Esophagus mucosa (tissue), 1 donor: ENCODE results near the gene HOXB13. TPM values are rescaled to one million over a fixed set of nuclear protein-coding genes. Genes with fewer than 3 reads are reported as not detected.

Source experiments
- ATAC-seq: fragments of 200-7000 bp; cut with Tn5 transposase; one replicate; pipeline ENCODE4 v1.9.1; 2020
- total RNA-seq: library from RNA; stranded (reverse); gene quantifications from one replicate; pipeline ENCODE4 v1.2.4, GENCODE V29; 2023
- donor health status: DM: yes; HTN: yes; CAD: no.

Gene HOXB13
- total RNA-seq, 1 donor from 2014 or later: not detected

DNA sequence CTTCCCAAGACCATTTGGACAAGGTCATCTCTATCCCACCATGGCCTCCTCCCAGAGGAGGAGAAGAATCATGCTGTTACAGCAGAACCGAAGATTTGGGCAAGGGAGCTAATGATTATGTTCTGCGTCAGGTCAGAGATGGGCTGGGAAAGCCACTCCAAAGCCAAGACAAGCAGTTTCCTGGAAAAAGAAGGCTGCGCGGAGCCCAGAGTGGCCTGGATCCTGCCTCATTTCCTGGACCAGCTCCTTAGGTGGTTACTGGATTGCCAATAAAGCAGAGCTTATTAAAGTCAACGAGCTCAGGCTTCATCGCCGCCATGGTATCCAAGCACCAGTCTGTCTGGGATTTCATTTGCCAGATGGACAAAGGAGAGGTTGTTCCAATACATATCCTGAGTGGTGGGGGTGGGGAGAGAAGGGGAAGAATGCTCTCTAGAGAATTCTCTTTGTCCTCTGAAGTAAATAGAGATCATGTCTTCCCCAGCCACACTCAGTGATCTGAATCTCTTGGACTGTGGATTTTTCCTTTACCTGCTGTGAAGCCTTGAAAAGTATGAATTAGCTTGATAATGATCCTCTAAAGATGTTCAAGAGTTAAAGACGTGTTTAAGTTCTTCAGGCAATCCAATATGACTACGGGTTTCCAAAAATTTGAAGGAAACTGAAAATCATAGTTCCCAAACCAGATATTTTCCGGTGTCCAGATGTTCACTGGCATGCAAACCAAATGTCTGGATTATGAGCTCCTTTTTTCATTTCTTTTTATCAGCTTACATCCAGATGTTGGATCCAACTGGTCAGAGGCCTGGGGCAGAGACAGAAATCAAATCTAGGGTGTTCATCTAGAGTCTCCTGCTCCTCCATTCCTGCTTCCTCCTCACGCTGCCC is 23.9 kb downstream of the HOXB13 start:
- ATAC-seq: no peak

DNA sequence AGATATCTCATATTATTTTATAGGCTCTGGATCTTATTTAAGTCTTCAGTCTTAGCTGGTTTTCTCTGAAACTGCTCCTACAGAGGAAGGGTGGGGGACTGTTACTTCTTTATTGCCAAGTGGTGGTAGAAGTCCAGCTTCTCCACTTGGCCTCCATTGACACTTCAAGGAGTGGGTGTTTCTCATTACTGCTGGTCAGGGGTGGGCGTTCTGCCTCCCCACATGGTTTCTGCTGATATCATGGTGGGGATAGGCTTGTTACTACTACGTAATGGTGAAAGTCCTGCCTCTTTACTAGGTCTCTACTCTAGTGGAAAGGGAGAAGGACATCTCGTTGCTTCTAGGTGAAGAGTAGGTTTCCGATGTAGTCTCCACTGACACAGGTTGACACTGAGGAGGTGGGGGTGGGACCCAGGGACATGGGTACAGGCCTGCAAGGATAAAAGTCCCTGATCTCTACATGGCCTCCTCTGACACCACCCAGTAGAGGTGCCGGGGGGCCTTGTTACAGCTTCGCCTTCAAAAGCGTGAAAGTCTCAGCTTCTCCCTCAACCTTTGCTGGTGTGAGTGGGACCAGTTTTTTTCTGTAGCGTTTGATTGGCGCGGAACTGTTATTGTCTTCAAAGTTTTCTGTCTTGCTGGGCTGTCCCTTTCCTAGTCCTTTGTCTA is 26.6 kb downstream of the HOXB13 start:
- ATAC-seq: no peak

DNA sequence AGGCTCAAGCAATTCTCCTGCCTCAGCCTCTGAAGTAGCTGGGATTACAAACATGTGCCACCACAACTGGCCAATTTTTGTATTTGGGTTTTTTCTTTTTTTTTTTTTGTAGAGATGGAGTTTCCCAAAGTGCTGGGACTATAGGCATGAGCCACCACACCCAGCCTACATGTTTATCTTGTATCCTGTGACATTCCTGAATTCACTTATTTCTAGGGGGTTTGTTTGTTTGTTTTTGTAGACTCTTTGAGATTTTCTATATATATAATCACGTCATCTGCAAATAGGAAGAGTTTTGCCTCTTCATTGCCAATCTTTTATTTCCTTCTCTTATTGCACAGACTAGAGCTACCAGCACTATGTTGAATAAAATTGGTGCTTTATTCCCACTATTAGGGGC is 35.4 kb downstream of the HOXB13 start:
- ATAC-seq: no peak

DNA sequence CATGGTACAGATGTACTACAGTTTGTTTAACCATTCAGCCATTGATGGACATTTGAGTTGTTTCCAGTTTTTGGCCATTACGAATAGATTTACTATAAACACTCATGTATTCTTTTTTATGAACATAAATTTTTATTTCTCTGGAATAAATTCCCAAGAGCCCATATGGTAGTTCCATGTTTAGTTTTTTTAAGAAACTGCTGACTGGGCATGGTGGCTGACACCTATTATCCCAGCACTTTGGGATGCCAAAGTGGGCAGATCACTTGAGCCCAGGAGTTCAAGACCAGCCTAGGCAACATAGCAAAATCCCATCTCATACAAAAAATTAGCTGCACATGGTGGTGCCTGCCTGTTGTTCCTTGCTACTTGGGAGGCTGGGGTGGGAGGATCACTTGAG is 36.5 kb downstream of the HOXB13 start:
- no peak for ATAC-seq

DNA sequence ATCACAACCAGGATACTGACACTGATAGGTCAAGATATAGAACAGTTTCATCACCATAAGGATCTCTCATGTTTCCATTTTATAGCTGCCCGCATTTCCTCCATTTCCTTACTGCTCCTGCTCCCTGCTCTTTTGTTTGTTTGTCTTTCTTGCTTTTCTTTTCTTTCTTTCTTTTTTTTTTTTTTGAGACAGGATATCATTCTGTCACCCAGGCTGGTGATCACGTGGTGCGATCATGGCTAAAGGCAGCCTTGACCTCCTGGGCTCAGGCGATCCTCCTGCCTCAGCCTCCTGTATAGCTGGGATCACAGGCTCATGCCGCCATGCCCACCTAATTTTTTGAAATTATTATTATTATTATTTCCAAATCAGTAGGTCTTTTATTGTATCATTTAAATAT is 37.9 kb downstream of the HOXB13 start:
- ATAC-seq: no peak

DNA sequence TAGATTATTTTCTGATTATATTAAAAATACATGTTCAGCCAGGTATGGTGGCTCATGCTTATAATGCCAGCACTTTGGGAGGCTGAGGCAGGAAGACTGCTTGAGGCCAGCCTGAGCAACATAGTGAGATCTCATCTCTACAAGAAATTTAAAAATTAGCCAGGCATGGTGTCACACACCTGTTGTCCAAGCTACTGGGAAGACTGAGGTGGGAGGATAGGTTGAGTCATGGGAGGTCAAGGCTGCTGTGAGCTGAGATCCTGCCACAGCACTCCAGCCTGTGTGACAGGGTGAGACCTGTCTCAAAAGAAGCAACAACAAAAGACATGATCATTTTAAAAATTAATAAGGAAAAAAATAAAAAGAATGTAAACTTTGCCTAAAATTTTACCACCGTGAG is 46.9 kb downstream of the HOXB13 start:
- ATAC-seq: no peak

DNA sequence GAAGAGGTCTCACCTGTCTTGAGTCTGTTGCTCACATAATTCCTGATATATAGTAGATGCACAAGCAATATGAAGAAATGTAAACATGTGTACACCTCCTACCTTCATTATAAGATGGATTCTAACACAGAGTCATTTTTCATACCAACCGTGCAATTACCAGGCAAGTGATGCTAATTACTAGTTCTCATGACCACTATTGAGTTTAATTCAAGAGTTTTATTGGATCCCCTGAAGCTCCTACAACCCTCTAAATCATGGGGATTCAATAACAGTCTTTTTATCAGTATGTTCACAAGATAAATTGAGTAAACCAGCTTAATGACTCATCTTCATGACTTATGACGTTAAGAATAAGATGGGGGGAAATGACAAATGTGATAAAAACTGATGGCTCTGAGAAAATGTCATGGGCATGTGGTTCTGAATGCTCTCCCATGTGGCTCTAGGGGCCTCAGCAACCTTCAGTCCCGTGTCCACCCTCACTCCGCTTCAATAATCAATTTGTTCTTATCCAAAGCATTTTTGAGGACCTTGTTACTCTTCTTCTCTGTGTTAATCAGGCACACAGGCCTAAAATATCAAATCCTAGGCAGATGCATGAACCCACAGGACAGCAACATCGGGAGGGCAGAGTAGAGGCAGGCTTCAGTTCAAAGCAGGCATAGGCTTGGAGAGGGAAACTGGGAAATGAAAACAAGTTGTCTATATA is 49.0 kb downstream of the HOXB13 start:
- no peak for ATAC-seq

DNA sequence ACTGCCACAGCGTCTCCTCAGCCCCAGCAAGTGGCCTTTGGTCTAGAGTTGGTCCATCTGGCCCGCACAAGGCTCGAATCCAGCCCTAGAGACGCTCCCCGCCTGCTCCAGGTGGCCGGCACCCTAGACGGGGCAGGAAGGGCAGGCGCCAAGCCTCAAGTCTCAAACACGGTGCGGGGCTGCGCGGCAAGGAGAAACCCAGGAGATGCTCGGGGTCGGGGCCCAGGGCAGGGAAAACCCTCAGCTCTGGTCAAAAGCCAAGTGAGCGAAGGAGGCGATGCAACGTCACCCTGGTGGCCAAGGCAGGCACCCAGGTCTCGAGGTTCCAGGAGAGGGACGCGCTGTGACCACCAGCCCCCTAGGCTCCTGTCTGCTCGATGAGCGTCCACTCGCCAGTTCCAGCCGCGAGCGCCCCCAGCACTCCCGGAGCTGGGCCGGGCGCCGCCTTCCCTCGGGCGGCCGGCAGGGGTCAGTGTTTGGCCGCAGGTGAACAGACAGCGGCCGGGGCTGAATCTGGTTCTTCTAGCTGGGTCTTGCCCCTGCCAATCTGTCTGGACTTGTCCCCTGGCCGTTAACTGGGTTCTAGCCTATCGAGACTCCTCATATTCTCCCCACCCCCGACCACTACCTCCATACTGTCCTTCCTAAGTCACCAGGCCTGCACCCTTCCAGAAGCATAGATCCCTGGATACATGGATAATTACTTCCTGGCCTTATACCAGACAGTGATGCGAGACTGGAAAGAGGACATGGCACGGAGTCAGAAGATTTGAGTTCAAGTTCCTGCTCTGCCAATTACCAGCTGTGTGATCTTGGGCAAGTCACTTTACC is 50.2 kb downstream of the HOXB13 start:
- peak; percentile 87 for ATAC-seq

DNA sequence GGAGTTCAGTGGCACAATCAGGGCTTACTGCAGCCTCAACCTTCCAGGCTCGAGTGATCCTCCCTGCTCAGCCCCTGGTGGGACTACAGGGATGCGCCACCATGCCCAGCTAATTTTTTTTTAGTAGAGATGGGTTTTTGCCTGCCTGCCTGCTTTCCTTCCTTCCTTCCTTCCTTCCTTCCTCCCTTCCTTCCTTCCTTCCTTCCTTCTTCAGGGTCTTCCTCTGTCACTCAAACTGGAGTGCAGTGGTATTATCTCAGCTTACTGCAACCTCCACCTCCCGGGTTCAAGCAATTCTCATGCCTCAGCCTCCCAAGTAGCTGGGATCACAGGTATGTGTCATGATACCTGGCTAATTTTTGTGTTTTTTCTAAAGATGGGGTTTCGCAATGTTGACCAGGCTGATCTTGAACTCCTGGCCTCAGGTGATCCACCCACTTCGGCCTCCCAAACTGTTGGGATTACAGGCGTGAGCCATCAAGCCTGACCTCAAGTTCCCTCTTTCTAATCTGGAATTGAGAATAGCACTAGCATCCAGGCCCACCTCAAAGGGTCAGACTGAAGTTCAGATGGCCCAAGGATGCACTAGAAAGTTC is 51.5 kb downstream of the HOXB13 start:
- no peak for ATAC-seq

Other genes with a start within 250 kb of the HOXB13 start
- gene HOXB1, start 197.7 kb downstream of the HOXB13 start, total RNA-seq: 0.24 TPM
- 14.1 TPM for gene HOXB2, start 183.6 kb downstream of the HOXB13 start, total RNA-seq
- 2.4 TPM for gene HOXB4, start 150.4 kb downstream of the HOXB13 start, total RNA-seq
- gene HOXB3, start 138.5 kb downstream of the HOXB13 start, total RNA-seq: 6.0 TPM
- gene HOXB5, start 135.0 kb downstream of the HOXB13 start, total RNA-seq: 0.16 TPM
- 0.28 TPM for gene HOXB6, start 123.8 kb downstream of the HOXB13 start, total RNA-seq
- gene HOXB7, start 117.7 kb downstream of the HOXB13 start, total RNA-seq: 2.1 TPM
- not detected for gene HOXB8, start 113.5 kb downstream of the HOXB13 start, total RNA-seq
- gene HOXB9, start 102.4 kb downstream of the HOXB13 start, total RNA-seq: not detected
- not detected for gene PRAC1, start 6.2 kb downstream of the HOXB13 start, total RNA-seq
- gene PRAC2, start 5.6 kb downstream of the HOXB13 start, total RNA-seq: not detected
- gene TTLL6, start 88.5 kb upstream of the HOXB13 start, total RNA-seq: 0.12 TPM
- 100 TPM for gene CALCOCO2, start 102.3 kb upstream of the HOXB13 start, total RNA-seq
- gene ATP5MC1, start 164.0 kb upstream of the HOXB13 start, total RNA-seq: 115 TPM
- 46.6 TPM for gene UBE2Z, start 179.7 kb upstream of the HOXB13 start, total RNA-seq
- gene SNF8, start 216.1 kb upstream of the HOXB13 start, total RNA-seq: 65.2 TPM
- gene GIP, start 239.8 kb upstream of the HOXB13 start, total RNA-seq: not detected